GM21737 (cell line): ENCODE measurements around the gene UXS1.

Source experiments
- ATAC-seq: cut with Tn5 transposase; IDR thresholded peaks from one replicate; pipeline ENCODE4 v1.9.1; 2021; ENCODE audit warnings: mild to moderate bottlenecking, moderate library complexity; ENCODE audit not compliant: unreplicated experiment

The UXS1 gene

DNA sequence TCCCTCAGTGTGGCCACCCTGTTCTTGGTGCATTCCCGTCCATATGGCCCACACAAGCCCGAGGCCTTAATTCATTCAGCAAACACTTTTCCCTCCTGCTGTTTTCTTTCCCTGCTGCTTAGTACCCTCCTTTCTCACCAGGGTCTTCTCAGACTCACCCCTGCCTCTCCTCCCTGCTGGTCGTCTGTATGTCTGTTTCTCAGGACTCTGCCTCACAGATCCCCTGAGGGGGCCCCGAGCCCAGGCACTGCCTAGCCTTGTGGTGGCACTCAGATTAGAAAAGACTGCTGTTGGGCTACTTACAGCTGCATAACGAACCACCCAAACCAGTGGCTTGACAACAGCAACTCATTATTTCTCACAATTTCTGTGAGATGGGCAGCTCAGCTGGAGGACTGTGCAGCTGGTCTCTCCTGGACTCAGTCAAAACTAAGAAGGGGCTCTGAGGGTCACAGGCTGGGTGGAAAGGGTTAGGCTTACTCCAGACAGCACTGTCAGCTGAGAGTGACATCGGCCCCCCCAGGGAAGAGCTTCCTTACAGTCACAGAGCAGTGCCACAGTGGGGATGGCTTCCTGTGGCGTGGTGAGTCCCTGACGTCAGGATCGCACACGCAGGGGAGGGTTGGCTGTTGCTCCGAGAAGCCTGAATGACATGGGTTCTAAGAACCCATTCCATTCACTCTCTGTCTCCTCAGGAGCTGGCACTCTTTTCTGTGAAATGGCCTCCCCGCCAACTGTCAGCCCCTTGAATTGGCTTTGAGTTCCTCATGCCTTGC, 139.0 kb downstream of the UXS1 start:
- ATAC-seq, result no peak

GRCh38 chr2:106054321-106054720, 139.8 kb downstream of the UXS1 start:
- no peak for ATAC-seq

GRCh38 chr2:106053581-106053980, 140.5 kb downstream of the UXS1 start:
- no peak for ATAC-seq

DNA sequence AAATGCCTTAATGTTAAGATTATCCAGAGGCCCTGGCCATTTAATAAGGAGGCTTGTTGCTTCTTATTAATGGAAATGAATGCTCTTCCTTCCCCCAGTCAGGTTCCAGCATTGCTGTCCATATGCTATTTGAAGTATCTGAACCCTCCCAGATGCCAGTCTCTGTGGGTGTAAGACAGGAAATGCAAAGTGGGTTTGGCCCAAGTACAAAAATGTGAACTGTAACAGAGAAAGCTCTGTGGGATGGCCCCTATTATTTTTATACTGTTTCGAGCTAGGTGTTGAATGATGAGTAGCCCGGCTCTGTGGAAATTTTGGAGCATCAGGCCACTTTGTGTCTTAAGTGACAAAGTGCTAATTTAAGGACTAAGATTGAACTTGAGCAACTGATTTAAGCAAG, 141.0 kb downstream of the UXS1 start:
- ATAC-seq, result no peak

GRCh38 chr2:106044859-106045258, 149.2 kb downstream of the UXS1 start:
- no peak for ATAC-seq

GRCh38 chr2:106044021-106044420, 150.1 kb downstream of the UXS1 start:
- no peak for ATAC-seq
